Stimulated activated CD4-positive, alpha-beta T cell treated with anti-CD3 and anti-CD28 coated beads, Interleukin-4, amount 100 ng/mL, for 1 hour (primary cell): ENCODE data around the gene RCC1.
"Not testable (repeated sequence)": the region's sequence is repeated elsewhere in the genome, so short reads cannot be mapped to it uniquely, and the experiment has no call there.

Experiments
- DNase-seq: peaks from one replicate; pipeline ENCODE4 v3.0.0-alpha.2; 2020

Gene RCC1

DNA sequence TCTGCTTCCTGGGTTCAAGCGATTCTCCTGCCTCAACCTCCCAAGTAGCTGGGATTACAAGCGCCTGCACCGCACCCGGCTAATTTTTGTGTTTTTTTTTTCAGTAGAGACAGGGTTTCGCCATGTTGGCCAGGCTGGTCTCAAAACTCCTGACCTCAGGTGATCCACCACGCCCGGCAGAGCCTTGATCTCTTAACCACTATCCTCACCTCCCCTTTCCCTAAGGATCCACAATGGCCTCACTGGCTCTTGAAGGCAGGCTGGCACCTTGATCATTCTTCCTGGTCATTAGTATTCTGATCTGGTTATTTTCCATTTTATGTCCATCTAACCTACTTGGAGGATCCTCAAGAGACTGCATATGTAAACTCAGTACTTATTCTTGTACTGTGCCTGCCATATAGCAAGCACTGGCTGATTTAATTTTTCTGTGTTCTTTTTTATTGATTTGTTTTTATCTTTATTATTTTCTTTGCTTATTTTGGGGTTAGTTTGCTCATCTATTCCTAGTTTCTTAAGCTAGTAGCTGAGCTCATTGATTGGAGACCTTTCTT is 6.3 kb downstream of the RCC1 start:
- DNase-seq = peak; percentile 36

DNA sequence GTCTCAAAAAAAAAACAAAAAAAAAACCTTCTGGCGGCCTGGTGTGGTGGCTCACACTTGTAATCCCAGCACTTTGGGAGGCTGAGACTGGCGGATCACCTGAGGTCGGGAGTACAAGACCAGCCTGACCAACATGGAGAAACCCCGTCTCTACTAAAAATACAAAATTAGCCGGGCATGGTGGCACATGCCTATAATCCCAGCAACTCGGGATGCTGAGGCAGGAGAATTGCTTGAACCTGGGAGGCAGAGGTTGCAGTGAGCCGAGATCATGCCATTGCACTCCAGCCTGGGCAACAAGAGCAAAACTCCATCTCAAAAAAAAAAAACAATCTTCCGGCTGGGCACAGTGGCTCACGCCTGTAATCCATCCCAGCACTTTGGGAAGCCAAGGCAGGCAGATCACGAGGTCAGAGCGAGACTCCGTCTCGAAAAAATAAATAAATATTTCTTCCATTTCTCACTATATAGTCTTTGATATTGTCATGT is 8.6 kb downstream of the RCC1 start:
- not testable (repeated sequence) for DNase-seq

DNA sequence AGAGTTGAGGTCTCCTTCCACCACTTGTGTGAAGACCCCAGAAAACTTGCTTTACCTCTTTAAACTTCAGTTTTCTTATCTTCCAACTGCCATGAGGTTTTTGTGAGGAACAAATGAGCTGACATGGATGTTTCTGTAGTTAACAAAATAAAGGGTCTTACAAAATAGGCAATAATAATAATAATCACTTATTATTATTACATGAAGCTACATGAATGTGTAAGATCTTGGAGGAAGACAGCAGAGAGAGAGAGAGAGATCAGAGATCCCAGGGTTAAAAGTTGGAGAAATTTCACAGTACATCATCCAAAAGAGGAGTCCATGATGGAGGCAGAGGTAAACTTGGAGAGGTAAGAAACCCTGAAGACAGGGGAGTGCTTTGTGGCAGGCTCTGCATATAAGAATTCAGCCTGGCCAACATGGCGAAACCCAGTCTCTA is 10.7 kb downstream of the RCC1 start:
- DNase-seq = no peak

DNA sequence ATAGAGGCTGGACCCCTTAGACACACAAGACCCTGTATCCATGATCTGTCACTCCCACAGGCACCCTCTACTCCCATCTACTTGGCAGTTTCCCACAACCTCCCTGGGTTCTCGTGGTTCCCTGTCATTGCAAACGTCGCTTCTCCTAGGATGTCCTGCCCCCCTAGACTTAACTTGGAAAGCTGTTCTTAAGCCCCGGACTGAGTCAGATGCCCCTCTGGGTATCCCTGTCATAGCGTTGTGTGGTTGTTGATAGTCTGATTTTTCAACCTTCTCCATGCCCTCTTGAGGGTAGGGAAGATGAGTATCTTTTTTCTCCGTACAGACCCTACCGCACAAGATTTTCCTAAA is 11.8 kb downstream of the RCC1 start:
- no peak for DNase-seq

DNA sequence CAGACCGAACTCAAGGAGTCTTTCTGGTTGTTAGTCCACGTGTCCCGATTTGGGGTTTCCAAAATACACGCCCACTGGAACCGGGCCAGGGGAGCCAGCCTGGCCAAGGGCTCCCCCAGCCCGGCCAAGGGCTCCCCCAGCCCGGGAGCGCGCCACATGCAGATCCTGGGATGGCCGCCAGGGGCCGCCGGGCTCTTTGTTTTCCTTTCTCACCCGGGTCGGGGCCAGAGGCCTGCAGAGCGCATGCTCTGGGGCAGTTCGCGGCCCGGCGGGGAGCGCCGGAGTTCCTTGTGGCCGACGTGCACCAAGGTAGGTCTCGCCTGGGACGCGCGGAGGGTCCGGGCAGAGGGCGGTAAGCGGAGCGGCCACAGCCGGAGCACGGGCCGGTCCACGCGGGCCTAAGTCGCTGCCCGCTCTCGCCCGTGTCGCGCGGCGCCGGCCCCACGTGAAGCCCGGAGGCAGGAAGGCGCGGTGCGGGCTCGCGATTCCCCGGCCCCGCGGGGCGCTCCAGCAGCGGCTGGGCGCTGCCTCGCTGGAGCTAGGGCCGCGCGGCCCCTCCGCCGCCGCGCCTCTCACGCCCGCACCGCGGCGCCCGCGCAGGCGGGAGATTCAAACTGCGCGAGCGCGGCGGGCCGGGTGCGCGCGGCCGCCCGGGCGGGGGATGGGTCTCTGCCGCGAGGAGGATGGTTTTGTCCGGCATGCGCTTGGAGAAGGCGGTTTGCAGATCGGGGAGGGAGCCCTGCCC is 12.3 kb downstream of the RCC1 start:
- peak; percentile 91 for DNase-seq

DNA sequence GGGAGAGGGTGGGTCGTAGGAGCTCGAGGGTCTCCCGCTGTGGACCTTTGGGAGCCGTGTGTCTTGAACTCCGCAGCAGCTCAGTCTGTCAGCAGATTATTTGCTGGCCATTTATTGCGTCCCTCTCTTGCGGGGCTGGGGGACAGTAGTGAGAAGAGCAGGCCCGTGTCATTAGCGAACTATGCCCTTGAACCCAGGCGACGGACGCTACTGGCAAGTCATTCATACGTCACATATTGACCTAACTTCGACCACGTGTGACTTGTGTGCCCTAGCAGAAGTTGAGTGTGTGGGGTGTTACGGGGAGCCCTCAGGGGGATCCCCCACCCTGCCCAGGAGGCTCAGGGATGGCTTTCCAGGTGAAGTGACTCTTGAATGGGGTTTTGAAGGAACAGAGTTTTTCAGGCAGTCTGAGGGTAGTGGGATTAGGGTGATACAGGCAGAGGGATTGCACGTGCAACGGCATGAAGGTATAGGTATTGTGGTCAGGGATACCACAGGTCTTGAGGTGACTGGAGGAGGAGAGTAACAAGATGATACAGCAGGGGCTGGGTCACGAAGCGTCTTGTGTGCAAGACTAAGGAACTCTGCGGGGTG is 13.0 kb downstream of the RCC1 start:
- DNase-seq = peak; percentile 26

DNA sequence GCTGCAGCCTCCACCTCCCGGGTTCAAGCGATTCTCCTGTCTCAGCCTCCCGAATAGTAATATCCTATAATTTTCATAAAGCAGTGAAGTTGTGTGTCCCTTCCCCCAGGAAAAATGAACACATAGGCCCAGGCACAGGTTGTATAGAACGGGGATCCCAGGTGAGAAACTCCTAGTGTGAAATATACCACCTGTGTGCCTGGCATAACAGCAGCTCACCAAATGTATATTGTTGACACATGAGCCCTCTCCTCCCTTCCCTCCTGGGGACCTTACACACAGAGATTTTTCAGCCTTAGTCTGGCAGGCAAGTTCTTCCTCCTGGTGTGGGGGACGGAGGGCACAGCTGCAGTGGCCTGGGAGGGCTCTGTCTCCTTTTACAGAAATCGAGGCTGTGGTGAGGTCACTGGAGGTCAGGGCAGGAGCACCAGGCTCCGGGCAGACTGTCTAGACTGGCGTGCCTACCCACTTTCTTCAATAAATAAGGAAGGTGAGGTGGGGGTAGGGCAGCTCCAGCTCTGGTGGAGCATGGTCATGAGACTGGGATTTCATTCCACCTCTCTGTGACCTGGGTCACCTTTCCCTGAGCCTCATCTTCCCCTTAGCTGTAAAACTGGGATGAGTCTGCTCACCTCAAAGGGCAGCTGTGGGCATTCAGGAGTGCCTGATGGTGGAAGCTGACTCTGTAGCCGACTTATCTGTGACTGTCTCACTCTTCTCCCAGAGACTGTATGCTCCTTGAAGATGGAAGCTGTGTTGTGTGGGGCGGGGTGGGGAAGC is 14.3 kb downstream of the RCC1 start:
- DNase-seq = no peak

DNA sequence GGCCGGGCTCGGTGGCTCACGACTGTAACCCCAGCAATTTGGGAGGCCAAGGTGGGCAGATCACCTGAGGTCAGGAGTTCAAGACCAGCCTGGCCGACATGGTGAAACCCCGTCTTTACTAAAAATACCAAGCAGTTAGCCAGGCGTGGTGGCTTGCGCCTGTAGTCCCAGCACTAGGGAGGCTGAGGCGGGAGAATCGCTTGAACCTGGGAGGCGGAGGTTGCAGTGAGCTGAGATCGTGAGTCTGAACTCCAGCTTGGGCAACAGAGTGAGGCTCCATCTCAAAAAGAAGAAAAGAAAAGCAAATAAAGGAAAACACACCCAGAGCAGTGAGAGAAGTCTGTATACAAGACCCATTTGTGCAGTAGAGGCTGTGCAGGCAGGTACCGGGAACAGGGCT is 15.0 kb downstream of the RCC1 start:
- DNase-seq = not testable (repeated sequence)

DNA sequence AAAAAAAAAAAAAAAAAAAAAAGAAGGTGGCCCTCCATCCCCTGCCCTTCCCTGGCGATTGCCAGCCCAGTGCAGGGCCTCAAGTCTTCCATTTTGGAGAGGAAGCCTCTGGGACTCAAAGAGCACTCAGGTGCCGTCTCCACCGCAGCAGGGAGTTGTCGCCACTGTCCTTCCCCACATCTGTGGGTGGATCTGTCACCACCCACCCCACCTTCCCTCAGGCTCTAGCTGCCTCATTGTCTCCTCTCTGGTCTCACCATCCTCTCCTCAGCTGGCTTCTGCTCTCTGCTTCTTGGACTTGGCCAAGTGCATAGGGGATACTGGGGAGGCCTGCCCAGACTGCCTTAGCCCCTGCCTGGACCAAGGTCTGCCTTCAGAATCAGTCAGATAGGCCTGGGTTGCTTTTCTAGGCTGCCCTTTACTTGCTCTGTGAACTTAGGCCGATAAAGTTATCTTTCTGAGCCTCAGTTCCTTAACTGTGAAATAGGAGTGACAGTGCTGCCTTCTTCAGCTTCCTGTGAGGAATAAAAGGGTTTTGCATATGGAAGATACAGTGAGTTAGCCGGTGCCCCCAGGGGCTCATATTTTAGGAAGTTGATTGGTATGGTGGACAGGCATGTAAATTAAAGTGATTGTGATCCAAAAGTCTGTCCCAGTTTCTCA is 15.8 kb downstream of the RCC1 start:
- no peak for DNase-seq

DNA sequence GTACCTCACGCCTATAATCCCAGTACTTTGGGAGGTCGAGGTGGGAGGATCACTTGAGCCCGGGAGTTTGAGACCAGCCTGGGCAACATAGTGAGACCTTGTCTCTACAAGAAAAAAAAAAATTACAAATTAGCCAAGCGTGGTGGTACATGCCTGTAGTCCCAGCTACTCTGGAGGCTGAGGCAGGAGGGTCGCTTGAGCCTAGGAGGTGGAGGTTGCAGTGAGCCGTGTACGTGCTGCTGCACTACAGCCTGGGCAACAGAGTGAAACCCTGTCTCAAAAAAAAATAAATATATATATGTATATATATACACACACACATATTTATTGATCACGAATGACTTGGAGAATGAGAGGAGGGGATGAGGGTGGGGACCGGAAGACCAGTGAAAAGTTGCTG is 16.7 kb downstream of the RCC1 start:
- DNase-seq = not testable (repeated sequence)

DNA sequence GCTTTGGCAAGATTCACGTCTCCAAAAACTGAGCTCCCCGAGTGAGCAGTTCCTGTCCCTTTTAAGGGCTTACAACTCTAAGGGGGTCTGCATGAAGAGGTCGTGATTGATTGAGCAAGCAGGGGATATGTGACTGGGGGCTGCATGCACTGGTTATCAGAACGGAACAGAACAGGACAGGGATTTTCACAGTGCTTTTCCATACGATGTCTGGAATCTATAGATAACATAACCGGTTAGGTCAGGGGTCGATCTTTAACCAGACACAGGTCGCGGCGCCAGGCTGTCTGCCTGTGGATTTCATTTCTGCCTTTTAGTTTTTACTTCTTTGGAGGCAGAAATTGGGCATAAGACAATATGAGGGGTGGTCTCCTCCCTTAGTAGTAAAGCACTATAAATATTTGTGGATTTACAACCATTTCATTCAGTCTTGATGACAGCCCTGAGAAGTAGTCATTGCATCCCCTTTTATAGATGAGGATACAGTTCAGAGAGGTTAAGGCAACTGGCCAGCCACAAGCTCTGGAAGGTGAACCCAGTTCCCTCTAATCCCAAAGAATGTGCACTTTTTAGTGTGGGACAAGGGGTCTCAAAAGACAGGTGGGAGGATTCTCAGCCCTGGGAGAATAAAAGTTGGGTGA is 19.3 kb downstream of the RCC1 start:
- not testable (repeated sequence) for DNase-seq

DNA sequence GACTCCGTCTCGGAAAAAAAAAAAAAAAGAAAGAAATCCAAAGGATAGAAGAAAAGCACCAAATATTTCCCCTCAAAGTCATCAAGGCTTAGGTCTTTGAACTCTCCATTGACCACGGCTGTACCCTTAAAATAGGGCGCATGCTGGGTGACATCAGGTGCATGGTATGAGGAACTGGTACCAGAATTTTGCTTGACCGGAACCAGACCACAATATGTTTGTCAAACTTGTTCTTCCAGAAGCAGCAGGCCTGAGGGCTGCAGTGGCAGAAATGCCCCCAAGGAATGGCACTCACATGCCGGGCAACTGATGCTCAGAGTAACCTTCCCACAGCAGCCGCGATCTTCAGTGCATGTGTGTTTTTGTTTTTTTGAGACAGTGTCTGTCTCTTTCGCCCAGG is 21.0 kb downstream of the RCC1 start:
- DNase-seq = no peak

DNA sequence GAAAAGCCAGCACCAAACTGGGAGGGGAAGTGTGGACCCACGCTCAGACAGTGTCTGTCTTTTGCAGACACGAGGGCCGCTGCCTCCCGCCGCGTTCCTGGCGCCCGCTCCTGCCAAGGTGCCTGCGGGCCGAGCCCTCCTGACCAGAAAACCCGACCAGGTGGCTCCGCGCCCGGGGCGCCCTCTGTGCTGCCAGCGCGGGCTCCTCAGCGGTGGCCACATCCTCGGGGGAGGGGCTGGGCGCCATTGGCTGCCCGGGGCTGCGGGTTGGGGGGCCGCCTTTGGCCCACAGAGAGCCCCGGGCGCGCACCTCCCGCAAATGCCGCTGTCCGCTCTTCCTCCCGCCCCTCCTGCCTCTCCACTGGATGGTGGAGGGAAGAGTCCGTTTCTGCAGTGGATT is 24.6 kb downstream of the RCC1 start:
- DNase-seq = no peak

DNA sequence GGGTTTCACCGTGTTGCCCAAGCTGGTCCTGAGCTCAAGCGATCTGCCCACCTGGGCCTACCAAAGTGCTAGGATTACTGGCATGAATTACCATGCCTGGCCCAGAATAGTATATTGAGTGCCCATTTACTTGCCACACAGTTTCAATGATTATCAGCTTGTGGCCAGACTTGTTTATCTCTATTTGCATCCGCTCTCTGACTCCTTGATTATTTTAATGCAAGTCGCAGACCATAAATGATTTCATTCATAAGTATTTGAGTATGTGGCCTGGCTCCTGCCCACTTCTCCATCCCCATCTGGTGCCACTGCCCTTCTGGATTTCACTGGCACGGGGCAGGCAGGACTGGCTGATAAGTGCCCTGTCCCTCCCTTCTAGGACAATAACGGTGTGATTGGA is 28.8 kb downstream of the RCC1 start:
- no peak for DNase-seq

DNA sequence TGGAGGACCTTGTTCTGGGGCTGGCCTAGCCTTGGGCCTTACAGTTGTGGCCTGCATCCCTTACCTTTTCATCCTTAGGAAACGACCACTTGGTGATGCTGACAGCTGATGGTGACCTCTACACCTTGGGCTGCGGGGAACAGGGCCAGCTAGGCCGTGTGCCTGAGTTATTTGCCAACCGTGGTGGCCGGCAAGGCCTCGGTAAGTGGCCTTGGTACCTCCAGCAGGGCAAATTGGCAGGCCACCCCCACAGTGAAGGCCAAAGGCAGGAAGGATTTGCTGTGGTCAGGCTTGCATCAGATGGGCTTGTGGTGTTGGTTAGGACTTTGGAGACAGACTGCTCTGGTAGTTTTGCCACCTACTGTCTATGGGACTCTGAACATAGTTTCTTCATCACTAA is 29.3 kb downstream of the RCC1 start:
- no peak for DNase-seq

DNA sequence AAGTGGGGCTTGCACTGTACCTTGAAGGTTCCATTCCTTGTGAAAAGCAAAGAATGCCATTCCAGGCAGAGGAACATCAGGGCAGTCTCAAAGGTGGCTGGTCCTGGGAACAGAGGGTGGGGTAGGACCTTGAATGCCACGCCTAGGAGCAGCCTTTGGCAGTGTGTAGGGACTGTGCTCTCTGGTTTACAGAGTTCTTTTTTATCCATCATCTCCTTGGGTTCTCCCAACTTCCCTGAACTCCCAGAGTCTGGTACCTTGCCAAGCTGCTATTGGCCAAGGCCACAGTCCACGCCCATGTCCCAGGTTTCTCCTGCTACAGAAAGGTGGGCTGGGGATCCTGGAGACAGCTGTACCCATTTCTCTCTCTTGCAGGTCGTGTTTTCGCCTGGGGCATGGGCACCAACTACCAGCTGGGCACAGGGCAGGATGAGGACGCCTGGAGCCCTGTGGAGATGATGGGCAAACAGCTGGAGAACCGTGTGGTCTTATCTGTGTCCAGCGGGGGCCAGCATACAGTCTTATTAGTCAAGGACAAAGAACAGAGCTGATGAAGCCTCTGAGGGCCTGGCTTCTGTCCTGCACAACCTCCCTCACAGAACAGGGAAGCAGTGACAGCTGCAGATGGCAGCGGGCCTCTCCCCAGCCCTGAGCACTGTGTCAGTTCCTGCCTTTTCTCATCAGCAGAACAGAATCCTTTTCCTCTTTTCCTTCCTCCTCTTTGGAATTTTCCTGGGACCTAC is 31.8 kb downstream of the RCC1 start:
- DNase-seq = no peak

DNA sequence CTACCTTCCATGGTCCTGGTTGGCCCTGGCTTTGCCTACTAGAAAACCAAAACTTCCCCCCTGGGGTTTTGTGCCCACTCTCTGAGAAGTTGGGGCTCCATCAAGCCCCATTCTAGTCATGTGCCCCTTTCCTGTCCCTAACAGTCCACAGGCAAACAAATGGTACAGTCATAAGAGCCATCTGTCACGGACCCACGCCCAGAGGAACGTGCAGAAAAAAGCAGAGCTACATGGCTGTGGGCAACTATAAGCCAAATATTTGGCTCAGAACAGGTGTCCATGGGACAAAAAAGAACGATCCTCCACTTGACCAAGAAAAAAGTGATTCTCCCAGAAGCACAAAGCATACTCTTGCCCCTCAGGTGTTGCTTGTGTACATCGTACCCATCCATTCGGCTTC is 32.4 kb downstream of the RCC1 start:
- no peak for DNase-seq

DNA sequence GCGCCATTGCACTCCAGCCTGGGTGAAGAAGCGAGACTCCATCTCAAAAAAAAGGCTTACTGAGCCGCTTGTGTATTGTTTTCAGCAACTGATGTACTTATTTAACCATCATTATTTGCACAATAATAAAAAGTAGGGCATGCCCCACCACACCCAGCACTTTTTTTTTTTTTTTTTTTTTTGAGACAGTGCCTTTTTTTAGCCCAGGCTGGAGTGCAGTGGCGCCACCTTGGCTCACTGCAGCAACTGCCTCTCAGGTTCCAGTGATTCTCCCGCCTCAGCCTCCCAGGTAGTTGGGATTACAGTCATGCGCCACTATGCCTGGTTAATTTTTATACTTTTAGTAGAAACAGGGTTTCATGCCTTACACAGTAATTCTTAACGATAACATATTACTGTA is 34.8 kb downstream of the RCC1 start:
- no peak for DNase-seq

DNA sequence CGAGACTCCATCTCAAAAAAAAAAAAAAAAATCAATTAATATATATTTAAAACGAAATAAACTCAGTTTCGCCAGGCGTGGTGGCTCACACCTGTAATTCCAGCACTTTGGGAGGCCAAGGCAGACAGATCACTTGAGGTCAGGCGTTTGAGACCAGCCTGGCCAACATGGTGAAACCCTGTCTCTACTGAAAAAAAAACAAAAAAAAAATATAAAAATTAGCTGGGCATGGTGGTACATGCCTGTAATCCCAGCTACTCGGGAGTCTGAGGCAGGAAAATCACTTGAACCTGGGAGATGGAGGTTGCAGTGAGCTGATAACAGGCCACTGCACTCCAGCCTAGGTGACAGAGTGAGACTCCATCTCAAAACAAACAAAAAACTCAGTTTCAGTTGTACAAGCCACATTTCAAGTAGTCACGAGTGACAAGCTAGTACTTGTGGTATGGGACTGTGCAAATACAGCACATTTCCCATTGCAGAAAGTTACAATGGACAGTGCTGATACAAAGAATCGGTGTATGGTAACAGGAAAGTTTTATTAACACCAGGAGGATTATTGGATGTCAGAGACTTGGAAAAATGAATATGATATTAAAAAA is 35.7 kb downstream of the RCC1 start:
- not testable (repeated sequence) for DNase-seq

DNA sequence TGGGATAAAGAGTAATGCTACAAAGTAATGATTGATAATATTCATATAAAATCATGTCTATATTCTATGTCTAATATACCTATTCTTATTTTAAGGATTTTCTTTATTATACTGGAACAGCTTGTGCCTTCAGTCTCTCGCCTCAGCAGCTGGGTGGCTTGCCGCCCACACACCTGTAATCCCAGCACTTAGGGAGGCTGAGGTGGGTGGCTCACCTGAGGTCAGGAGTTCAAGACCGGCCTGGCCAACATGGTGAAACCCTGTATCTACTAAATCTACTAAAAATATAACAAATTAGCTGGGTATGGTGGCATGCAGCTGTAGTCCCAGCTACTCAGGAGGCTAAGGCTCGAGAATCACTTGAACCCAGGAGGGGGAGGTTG is 39.4 kb downstream of the RCC1 start:
- no peak for DNase-seq

DNA sequence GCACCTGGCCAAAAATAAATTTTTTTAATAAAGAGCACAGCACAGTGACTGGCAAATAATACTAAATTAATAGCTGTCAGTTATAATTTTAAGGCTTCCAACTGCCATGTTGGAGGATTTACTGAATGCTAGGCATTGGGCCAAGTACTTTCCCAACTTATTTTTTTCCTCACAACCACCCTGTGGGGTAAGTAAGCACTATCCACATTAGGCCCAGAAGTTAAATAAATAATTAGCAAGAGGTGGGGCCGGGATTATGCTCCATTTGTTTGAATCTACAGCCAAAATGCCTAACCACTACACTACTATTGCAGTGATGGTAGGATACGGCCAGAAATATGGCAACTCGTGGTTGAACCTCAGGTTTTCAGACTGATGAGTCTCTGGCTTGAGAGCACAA is 42.5 kb downstream of the RCC1 start:
- DNase-seq = no peak
